Smooth muscle cell (in vitro differentiated cells): ENCODE data around the gene ZNF221. TPM values are rescaled to one million over a fixed set of nuclear protein-coding genes. Genes with fewer than 3 reads are reported as not detected.

Experiments used
- DNase-seq: peaks from one replicate; lab custom pipeline; 2025; ENCODE audit not compliant: unreplicated experiment; lab: John Stamatoyannopoulos, UW
- H2AFZ ChIP-seq: fragments of 200-600 bp; sonication (generic); 2 replicates; pipeline ENCODE4 v1.6.0; 2016; ENCODE audit warnings: antibody characterized with exemption, low read depth, mild to moderate bottlenecking
- H3F3A ChIP-seq: fragments of 200-600 bp; sonication (generic); 2 replicates; pipeline ENCODE4 v1.6.0; 2017; ENCODE audit warnings: antibody characterized with exemption, low read depth
- H3K27ac ChIP-seq: fragments of 200-600 bp; sonication (generic); 2 replicates; pipeline ENCODE4 v1.5.1; 2016; ENCODE audit warnings: low read depth, mild to moderate bottlenecking
- H3K27me3 ChIP-seq: fragments of 200-600 bp; sonication (generic); 2 replicates; pipeline ENCODE4 v1.6.1; 2016; ENCODE audit warnings: low read depth, mild to moderate bottlenecking
- H3K36me3 ChIP-seq: fragments of 200-600 bp; sonication (generic); 2 replicates; pipeline ENCODE4 v1.5.1; 2016; ENCODE audit warnings: low read depth
- H3K4me1 ChIP-seq: fragments of 200-600 bp; sonication (generic); 2 replicates; pipeline ENCODE4 v1.5.1; 2016; ENCODE audit warnings: low read depth
- H3K4me2 ChIP-seq: fragments of 200-600 bp; sonication (generic); 2 replicates; pipeline ENCODE4 v1.6.0; 2016; ENCODE audit warnings: mild to moderate bottlenecking
- H3K4me3 ChIP-seq: fragments of 200-600 bp; sonication (generic); 2 replicates; pipeline ENCODE4 v1.5.1; 2016; ENCODE audit warnings: mild to moderate bottlenecking
- H3K79me2 ChIP-seq: fragments of 200-600 bp; sonication (generic); 2 replicates; pipeline ENCODE4 v1.6.0; 2016; ENCODE audit warnings: low read depth, mild to moderate bottlenecking
- H3K9ac ChIP-seq: fragments of 200-600 bp; sonication (generic); 2 replicates; pipeline ENCODE4 v1.6.0; 2016; ENCODE audit warnings: low read depth
- H3K9me3 ChIP-seq: fragments of 200-600 bp; sonication (generic); replicated peaks from 2 replicates; pipeline ENCODE4 v1.5.1; 2016; ENCODE audit warnings: low read depth
- H4K20me1 ChIP-seq: fragments of 200-600 bp; sonication (generic); 2 replicates; pipeline ENCODE4 v1.6.0; 2016; ENCODE audit warnings: low read depth
- WGBS: methylation state at CpG from one replicate; pipeline ENCODE4 v1.1.7; 2016; ENCODE audit warnings: low lambda C conversion rate; 5-methylcytosine and 5-hydroxymethylcytosine counted together
- polyA plus RNA-seq: library from polyadenylated mRNA; unstranded; fragments of >200 nt; fragmentation: Nextera tagmentation; extraction: Ambion mirVana; gene quantifications from 2 replicates; pipeline ENCODE4 v1.2.1, GENCODE V29; 2016
- total RNA-seq: library from RNA; depleted of rRNA; stranded (reverse); fragments of >200 nt; gene quantifications from 2 replicates; pipeline ENCODE4 v1.2.3, GENCODE V29; 2014
- TF ChIP-seq, protein P1 (sequence below): fragments of 200-600 bp; sonication (generic); IDR thresholded peaks from 2 replicates; pipeline ENCODE4 v1.5.1; 2017; ENCODE audit warnings: borderline replicate concordance, mild to moderate bottlenecking, antibody characterized with exemption; ENCODE audit not compliant: insufficient read depth, poor library complexity, severe bottlenecking

ZNF221 gene
- total and polyA plus RNA-seq, 2 experiments from 2014 or later = 1.3 to 6.6 TPM

DNA sequence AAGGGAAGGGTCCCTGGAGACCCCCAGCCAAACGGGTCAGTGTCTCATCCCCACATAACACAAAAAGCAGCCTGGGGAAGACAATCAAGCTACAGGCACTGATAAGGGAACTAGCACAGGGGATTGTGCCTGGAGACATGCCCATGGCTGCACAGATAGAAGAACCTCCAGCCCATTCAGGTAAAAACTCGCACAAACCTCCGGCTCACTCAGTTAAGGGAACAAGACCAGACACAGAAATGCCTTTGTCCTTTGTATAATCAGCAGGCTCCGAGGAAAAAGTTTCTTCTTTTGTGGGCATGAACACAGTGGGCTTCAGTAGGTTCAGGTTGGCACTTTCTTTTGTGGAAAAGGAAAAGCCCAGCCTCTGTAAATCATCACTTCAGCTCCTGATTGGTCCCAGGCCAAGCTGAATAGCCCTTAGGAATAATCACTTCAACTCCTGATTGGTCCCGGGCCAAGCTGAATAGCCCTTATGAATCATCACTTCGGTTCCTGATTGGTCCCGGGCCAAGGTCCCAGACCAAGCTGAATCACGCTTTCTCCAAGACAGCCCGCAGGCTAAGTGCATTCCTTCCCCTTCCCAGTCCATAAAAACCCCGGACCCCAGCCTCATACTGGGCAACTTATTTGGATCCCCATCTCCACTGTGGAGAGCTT lies 46.7 kb downstream of the ZNF221 start:
- DNase-seq = no peak
- 83% methylated on average over 10 of the region's 10 CpGs for whole genome bisulfite sequencing
- Histone ChIP-seq H3K4me1 (peaks cover 4% of the 10 kb centered on the region), H3K27me3 (no peaks in the 10 kb centered on the region), H3K27ac (no peak overlapping the region), H3K4me3 (no peak overlapping the region), H3K36me3 (peaks cover 29% of the 10 kb centered on the region), H3K9me3 (no peaks in the 10 kb centered on the region), H3F3A (no peaks in the 10 kb centered on the region), H4K20me1 (no peaks in the 10 kb centered on the region), H3K9ac (no peak overlapping the region), H3K4me2 (no peak overlapping the region), H3K79me2 (no peaks in the 10 kb centered on the region), H2AFZ (no peak overlapping the region)
- TF ChIP-seq, protein P1, sequence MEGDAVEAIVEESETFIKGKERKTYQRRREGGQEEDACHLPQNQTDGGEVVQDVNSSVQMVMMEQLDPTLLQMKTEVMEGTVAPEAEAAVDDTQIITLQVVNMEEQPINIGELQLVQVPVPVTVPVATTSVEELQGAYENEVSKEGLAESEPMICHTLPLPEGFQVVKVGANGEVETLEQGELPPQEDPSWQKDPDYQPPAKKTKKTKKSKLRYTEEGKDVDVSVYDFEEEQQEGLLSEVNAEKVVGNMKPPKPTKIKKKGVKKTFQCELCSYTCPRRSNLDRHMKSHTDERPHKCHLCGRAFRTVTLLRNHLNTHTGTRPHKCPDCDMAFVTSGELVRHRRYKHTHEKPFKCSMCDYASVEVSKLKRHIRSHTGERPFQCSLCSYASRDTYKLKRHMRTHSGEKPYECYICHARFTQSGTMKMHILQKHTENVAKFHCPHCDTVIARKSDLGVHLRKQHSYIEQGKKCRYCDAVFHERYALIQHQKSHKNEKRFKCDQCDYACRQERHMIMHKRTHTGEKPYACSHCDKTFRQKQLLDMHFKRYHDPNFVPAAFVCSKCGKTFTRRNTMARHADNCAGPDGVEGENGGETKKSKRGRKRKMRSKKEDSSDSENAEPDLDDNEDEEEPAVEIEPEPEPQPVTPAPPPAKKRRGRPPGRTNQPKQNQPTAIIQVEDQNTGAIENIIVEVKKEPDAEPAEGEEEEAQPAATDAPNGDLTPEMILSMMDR = no peak

DNA sequence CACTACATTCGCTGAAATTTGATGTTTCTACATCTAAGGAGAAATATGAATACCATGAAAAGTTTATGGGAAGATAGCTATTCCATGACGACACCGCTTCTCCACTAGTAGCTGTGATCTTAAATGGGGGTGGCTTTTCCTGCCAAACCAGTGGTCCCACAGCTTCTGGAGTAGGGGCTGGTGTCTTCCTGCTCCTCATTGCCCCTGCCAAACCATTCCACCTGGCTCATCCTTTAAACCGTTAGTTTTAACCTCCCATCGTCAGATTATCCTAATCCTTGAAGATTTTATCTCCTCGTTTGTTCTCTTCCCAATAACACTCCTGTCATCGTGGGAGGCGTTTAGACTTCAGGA lies 51.2 kb downstream of the ZNF221 start:
- Histone ChIP-seq H2AFZ (peak overlapping the region; percentile 96), H3K4me3 (peak overlapping the region; percentile 68), H3F3A (no peaks in the 10 kb centered on the region), H4K20me1 (no peaks in the 10 kb centered on the region), H3K4me1 (peaks cover 11% of the 10 kb centered on the region), H3K27me3 (no peaks in the 10 kb centered on the region), H3K9me3 (no peaks in the 10 kb centered on the region), H3K4me2 (peak overlapping the region; percentile 89), H3K27ac (peak overlapping the region; percentile 63), H3K36me3 (peaks cover 16% of the 10 kb centered on the region), H3K79me2 (peaks cover 18% of the 10 kb centered on the region), H3K9ac (peak overlapping the region; percentile 50)
- 16% methylated on average over 8 of the region's 8 CpGs for WGBS
- no peak for DNase-seq
- TF ChIP-seq, protein P1 = no peak

DNA sequence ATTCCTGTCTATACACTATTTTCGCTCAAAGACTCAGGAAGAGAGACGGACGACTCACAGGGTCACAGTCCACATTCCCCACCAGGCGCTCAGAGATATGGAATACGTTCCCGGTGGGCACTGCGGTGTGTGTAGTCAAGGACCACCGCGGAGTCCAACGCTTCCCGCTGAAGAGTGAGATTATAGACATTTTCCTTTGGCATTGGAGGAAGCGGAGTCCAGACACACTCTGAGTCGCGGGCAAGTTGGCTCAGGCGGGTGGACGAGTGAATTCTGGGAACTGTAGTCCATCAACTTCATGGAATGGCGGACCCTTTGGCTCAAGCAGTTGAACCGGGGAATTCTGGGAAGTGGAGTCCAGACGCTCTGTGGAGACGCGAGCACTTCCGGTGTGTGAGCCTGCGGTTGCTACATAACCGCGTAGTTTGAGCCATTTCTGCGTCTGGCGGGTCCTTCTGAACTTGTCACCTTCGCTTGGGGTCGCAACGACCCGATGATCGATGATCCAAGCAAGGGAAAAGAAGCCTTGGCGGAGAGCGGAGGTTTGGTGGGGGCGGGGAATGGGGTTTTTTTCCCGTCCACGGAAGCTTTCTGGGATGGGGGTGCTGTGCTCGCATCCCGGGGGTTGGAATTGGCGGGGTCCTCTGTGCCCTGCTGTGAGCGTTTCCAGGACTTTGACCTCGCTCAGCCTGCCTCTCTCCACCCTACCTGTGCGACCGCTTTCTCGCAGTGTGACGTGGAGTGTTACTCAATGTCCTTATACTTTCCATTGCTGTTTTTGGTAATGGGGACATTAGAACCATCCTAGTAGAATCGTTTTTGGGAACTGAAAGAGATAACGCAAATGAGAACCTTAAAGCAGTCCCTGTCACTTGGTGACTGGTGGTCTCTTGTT lies 51.8 kb downstream of the ZNF221 start, which contains the start of gene ZNF230:
TSS of gene ZNF230 (plus strand) at position 392 of the 895 bp plus-strand sequence. CDS start 4,122 bp downstream, outside the sequence.
- 1% methylated on average over 48 of the region's 48 CpGs for WGBS
- TF ChIP-seq, protein P1 = no peak
- no peaks in the 10 kb centered on the region for H3K27me3 ChIP-seq

More for the DNA sequence above, 51.8 kb downstream of the ZNF221 start, which contains the start of gene ZNF230:
- Histone ChIP-seq H3K4me3 (peak within 1 kb of the TSS; percentile 68), H3K27ac (peak within 1 kb of the TSS; percentile 63), H3F3A (no peaks in the 10 kb centered on the region), H3K79me2 (peaks cover 18% of the 10 kb centered on the region), H3K36me3 (peaks cover 22% of the 10 kb centered on the region), H3K9me3 (peaks cover 3% of the 10 kb centered on the region), H3K9ac (peak within 1 kb of the TSS; percentile 50), H4K20me1 (no peaks in the 10 kb centered on the region), H3K4me2 (peak within 1 kb of the TSS; percentile 89), H3K4me1 (peaks cover 11% of the 10 kb centered on the region), H2AFZ (peak within 1 kb of the TSS; percentile 96)
- DNase-seq = peak; percentile 34
